Neural cell (in vitro differentiated cells): Measurements from ENCODE around the gene MAOB. TPM values are rescaled to one million over a fixed set of nuclear protein-coding genes. Genes with fewer than 3 reads are reported as not detected.
A peak's percentile ranks its signal among the peaks of the same experiment; 100 is the strongest.

ENCODE experiments used
- H2AFZ ChIP-seq: fragments of 200-600, 300-800 bp; sonication (generic), shearing (Covaris generic); 2 replicates; pipeline ENCODE4 v1.6.0; 2014; ENCODE audit warnings: low read depth, mild to moderate bottlenecking, antibody characterized with exemption, low read length, moderate library complexity
- H3F3A ChIP-seq: fragments of 200-600 bp; shearing (Covaris generic); 2 replicates; pipeline ENCODE4 v1.6.1; 2016; ENCODE audit warnings: mild to moderate bottlenecking, moderate library complexity, mixed read lengths, antibody characterized with exemption, low read length; ENCODE audit not compliant: insufficient read depth, poor library complexity, severe bottlenecking
- H3K27ac ChIP-seq: fragments of 200-600, 300-800 bp; sonication (generic), shearing (Covaris generic); 2 replicates; pipeline ENCODE4 v1.5.1; 2014; ENCODE audit warnings: mild to moderate bottlenecking, low read length, moderate library complexity
- H3K27me3 ChIP-seq: fragments of 300-800, 200-600 bp; sonication (generic), shearing (Covaris generic); 2 replicates; pipeline ENCODE4 v1.6.0; 2014; ENCODE audit warnings: mild to moderate bottlenecking, low read depth, low read length, moderate library complexity; ENCODE audit not compliant: insufficient read depth
- H3K36me3 ChIP-seq: fragments of 300-800, 200-600 bp; sonication (generic), shearing (Covaris generic); 2 replicates; pipeline ENCODE4 v1.5.1; 2014; ENCODE audit warnings: mild to moderate bottlenecking, antibody characterized with exemption, low read length, moderate library complexity; ENCODE audit not compliant: insufficient read depth
- H3K4me2 ChIP-seq: fragments of 300-800, 200-600 bp; sonication (generic), shearing (Covaris generic); 2 replicates; pipeline ENCODE4 v1.6.0; 2014; ENCODE audit warnings: mild to moderate bottlenecking, low read length
- H3K4me3 ChIP-seq: fragments of 300-800, 200-600 bp; sonication (generic), shearing (Covaris generic); 2 replicates; pipeline ENCODE4 v1.5.1; 2014; ENCODE audit warnings: mild to moderate bottlenecking, low read length, moderate library complexity
- H3K79me2 ChIP-seq: fragments of 200-600 bp; shearing (Covaris generic); replicated peaks from 2 replicates; pipeline ENCODE4 v1.6.0; 2014; ENCODE audit warnings: mild to moderate bottlenecking, low read length, moderate library complexity; ENCODE audit not compliant: insufficient read depth
- H3K9ac ChIP-seq: fragments of 300-800, 200-600 bp; sonication (generic), shearing (Covaris generic); 2 replicates; pipeline ENCODE4 v1.6.1; 2016; ENCODE audit warnings: mild to moderate bottlenecking, low read length, mixed read lengths
- H3K9me2 ChIP-seq: fragments of 200-600 bp; shearing (Covaris generic); 2 replicates; pipeline ENCODE4 v1.6.1; 2016; ENCODE audit warnings: mild to moderate bottlenecking, low read length, mixed read lengths; ENCODE audit not compliant: insufficient read depth
- H3K9me3 ChIP-seq: fragments of 200-600, 300-800 bp; sonication (generic), shearing (Covaris generic); 2 replicates; pipeline ENCODE4 v1.6.1; 2016; ENCODE audit warnings: mild to moderate bottlenecking, mixed run types, low read length, moderate library complexity, mixed read lengths
- H4K20me1 ChIP-seq: fragments of 200-600 bp; shearing (Covaris generic); 2 replicates; pipeline ENCODE4 v1.6.1; 2016; ENCODE audit warnings: mild to moderate bottlenecking, mixed run types; ENCODE audit not compliant: insufficient read depth
- CTCF ChIP-seq: fragments of 450-650 bp; IDR thresholded peaks from 2 replicates; pipeline ENCODE4 v1.5.1; 2014; ENCODE audit warnings: antibody characterized with exemption, mild to moderate bottlenecking, moderate library complexity; ENCODE audit not compliant: poor library complexity, severe bottlenecking
- EP300 ChIP-seq: fragments of 450-650 bp; conservative IDR thresholded peaks from 2 replicates; pipeline ENCODE4 v1.6.1; 2014; ENCODE audit warnings: antibody characterized with exemption, mild to moderate bottlenecking, moderate library complexity; ENCODE audit not compliant: poor library complexity, severe bottlenecking
- EZH2 ChIP-seq: fragments of 200-600, 300-800 bp; shearing (Covaris generic), sonication (generic); IDR thresholded peaks from 2 replicates; pipeline ENCODE4 v1.6.1; 2014; ENCODE audit warnings: antibody characterized with exemption, low read length, borderline replicate concordance, mild to moderate bottlenecking; ENCODE audit not compliant: insufficient read depth, poor library complexity, severe bottlenecking
- MXI1 ChIP-seq: fragments of 450-650 bp; conservative IDR thresholded peaks from 2 replicates; pipeline ENCODE4 v1.6.1; 2014; ENCODE audit warnings: antibody characterized with exemption, mild to moderate bottlenecking; ENCODE audit not compliant: poor library complexity, severe bottlenecking
- POLR2AphosphoS5 ChIP-seq: IDR thresholded peaks from 2 replicates; pipeline ENCODE4 v1.6.1; 2012
- RAD21 ChIP-seq: fragments of 450-650 bp; conservative IDR thresholded peaks from 2 replicates; pipeline ENCODE4 v1.6.1; 2014; ENCODE audit warnings: antibody characterized with exemption, mild to moderate bottlenecking, moderate library complexity
- REST ChIP-seq: IDR thresholded peaks from 2 replicates; pipeline ENCODE4 v1.6.1; 2012; ENCODE audit warnings: borderline replicate concordance
- SMC3 ChIP-seq: fragments of 450-650 bp; conservative IDR thresholded peaks from 2 replicates; pipeline ENCODE4 v1.6.1; 2014; ENCODE audit warnings: antibody characterized with exemption, mild to moderate bottlenecking, moderate library complexity; ENCODE audit not compliant: poor library complexity
- TAF1 ChIP-seq: IDR thresholded peaks from 2 replicates; pipeline ENCODE4 v1.6.1; 2012; ENCODE audit warnings: low read depth
- polyA plus RNA-seq: library from polyadenylated mRNA; depleted of rRNA; stranded (reverse); fragments of >200 nt; gene quantifications from 2 replicates; pipeline ENCODE4 v1.2.3, GENCODE V29; 2014

MAOB gene
- polyA plus RNA-seq, 1 donor from 2014 or later = not detected

- Histone ChIP-seq H3K9me2 (no peaks in the 10 kb centered on the region), H3K9ac (no peak overlapping the region), H2AFZ (no peak overlapping the region), H3K79me2 (no peaks in the 10 kb centered on the region), H4K20me1 (no peaks in the 10 kb centered on the region), H3K4me3 (no peak overlapping the region), H3K36me3 (no peaks in the 10 kb centered on the region), H3F3A (no peaks in the 10 kb centered on the region), H3K27ac (no peak overlapping the region), H3K4me2 (no peak overlapping the region), H3K9me3 (no peaks in the 10 kb centered on the region), H3K27me3 (no peaks in the 10 kb centered on the region)
- no peak for TF ChIP-seq REST
- peak; percentile 75 for TF ChIP-seq RAD21
- TF ChIP-seq CTCF = peak; percentile 66
- TF ChIP-seq EP300 = no peak
- TF ChIP-seq TAF1 = no peak
- TF ChIP-seq MXI1 = no peak
- TF ChIP-seq POLR2AphosphoS5 = no peak
- no peak for TF ChIP-seq EZH2
- TF ChIP-seq SMC3 = peak; percentile 78
These were observed 132.0 kb downstream of the MAOB start for GRCh38 chrX:43750248-43750676.

- Histone ChIP-seq H4K20me1 (no peaks in the 10 kb centered on the region), H3K79me2 (no peaks in the 10 kb centered on the region), H3K9me3 (no peaks in the 10 kb centered on the region), H3K27me3 (no peaks in the 10 kb centered on the region), H3F3A (no peaks in the 10 kb centered on the region), H3K36me3 (no peaks in the 10 kb centered on the region), H2AFZ (no peak overlapping the region), H3K4me3 (no peak overlapping the region), H3K9me2 (no peaks in the 10 kb centered on the region), H3K9ac (no peak overlapping the region), H3K4me2 (no peak overlapping the region), H3K27ac (no peak overlapping the region)
- TF ChIP-seq SMC3 = no peak
- no peak for TF ChIP-seq EP300
- no peak for TF ChIP-seq TAF1
- no peak for TF ChIP-seq EZH2
- TF ChIP-seq RAD21 = no peak
- no peak for TF ChIP-seq REST
These were observed 134.8 kb downstream of the MAOB start for GRCh38 chrX:43747476-43747875.
